GM12878 (cell line): Measurements from ENCODE around the gene ZNF763. TPM values are rescaled to one million over a fixed set of nuclear protein-coding genes. Genes with fewer than 3 reads are reported as not detected.

Source experiments
- CBX3 ChIP-seq: fragments of 200-600 bp; sonication (generic); IDR thresholded peaks from 2 replicates; pipeline ENCODE4 v1.6.1; 2016; ENCODE audit warnings: low read depth, borderline replicate concordance
- CREM ChIP-seq: IDR thresholded peaks from 2 replicates; pipeline ENCODE4 v1.6.1; 2014; ENCODE audit warnings: antibody characterized with exemption, low read depth
- IKZF2 ChIP-seq, 2 experiments: fragments of 450-650 bp; IDR thresholded peaks; 2 replicates each; pipeline ENCODE4 v1.6.1; 2017; ENCODE audit warnings: mild to moderate bottlenecking in 2 of 2, moderate library complexity in 2 of 2
- KAT2A ChIP-seq: conservative IDR thresholded peaks from 2 replicates; pipeline ENCODE4 v1.6.1; 2011; ENCODE audit warnings: low read depth, low read length; ENCODE audit not compliant: control insufficient read depth
- KDM1A ChIP-seq: fragments of 200-600 bp; sonication (generic); IDR thresholded peaks from 2 replicates; pipeline ENCODE4 v1.6.1; 2016; ENCODE audit warnings: borderline replicate concordance
- MEF2A ChIP-seq: IDR thresholded peaks from 2 replicates; pipeline ENCODE4 v1.6.1; 2011; ENCODE audit warnings: low read depth, mild to moderate bottlenecking, low read length, moderate library complexity; ENCODE audit not compliant: insufficient read depth
- MTA3 ChIP-seq: IDR thresholded peaks from 2 replicates; pipeline ENCODE4 v1.6.1; 2012; ENCODE audit warnings: low read length, inconsistent platforms, borderline replicate concordance
- MYC ChIP-seq: IDR thresholded peaks from 2 replicates; pipeline ENCODE4 v1.6.1; 2011; ENCODE audit warnings: mild to moderate bottlenecking, low read length, moderate library complexity, inconsistent platforms; ENCODE audit not compliant: insufficient read depth, insufficient replicate concordance, insufficient read length, severe bottlenecking
- NR2F1 ChIP-seq: fragments of 450-650 bp; conservative IDR thresholded peaks from 2 replicates; pipeline ENCODE4 v1.6.1; 2017; ENCODE audit warnings: mild to moderate bottlenecking
- NRF1 ChIP-seq: conservative IDR thresholded peaks from 2 replicates; pipeline ENCODE4 v1.6.1; 2011; ENCODE audit warnings: mild to moderate bottlenecking, low read depth, low read length, improper control_type of control experiment
- PAX8 ChIP-seq: fragments of 450-650 bp; IDR thresholded peaks from 2 replicates; pipeline ENCODE4 v1.6.1; 2017; ENCODE audit warnings: mild to moderate bottlenecking, moderate library complexity
- STAT3 ChIP-seq: IDR thresholded peaks from 2 replicates; pipeline ENCODE4 v1.6.1; 2011; ENCODE audit warnings: low read depth, low read length, improper control_type of control experiment
- TBL1XR1 ChIP-seq: IDR thresholded peaks from 2 replicates; pipeline ENCODE4 v1.6.1; 2012; ENCODE audit warnings: low read depth, low read length, improper control_type of control experiment
- polyA plus RNA-seq, 11 experiments: library from polyadenylated mRNA; depleted of rRNA in 4 of 11; unstranded in 6 of 11; stranded (reverse) in 5 of 11; fragments of >200 nt; fragmentation: Nextera tagmentation in 4 of 11; fragmentation: Illumina TruSeq in 1 of 11; extraction: Ambion mirVana in 4 of 11; extraction: Trizol in 1 of 11; gene quantifications; 1 replicate in 1 of 11; 2 replicates in 10 of 11; pipeline versions ENCODE4 v1.2.1 to v1.2.3, GENCODE V29; 2011 to 2016; ENCODE audit warnings: inconsistent platforms in 2 of 11, missing spikeins in 2 of 11, low read depth in 1 of 11
- total RNA-seq, 4 experiments: library from RNA; depleted of rRNA in 3 of 4; stranded (reverse); fragments of >200 nt in 3 of 4; fragmentation: Illumina TruSeq in 1 of 4; extraction: Trizol in 1 of 4; gene quantifications; 2 replicates each; pipeline versions ENCODE4 v1.2.1 to v1.2.3, GENCODE V29; 2013 to 2021
- TF ChIP-seq, protein P1 (sequence below): fragments of 150-350 bp; IDR thresholded peaks from 2 replicates; pipeline ENCODE4 v1.6.1; 2016; ENCODE audit warnings: low read depth, low read length
- TF ChIP-seq, protein P2 (sequence below): fragments of 450-650 bp; IDR thresholded peaks from 2 replicates; pipeline ENCODE4 v1.6.1; 2017; ENCODE audit warnings: low read depth, mild to moderate bottlenecking, moderate library complexity
- TF ChIP-seq, protein P3 (sequence below): fragments of 450-650 bp; IDR thresholded peaks from 2 replicates; pipeline ENCODE4 v1.6.1; 2017; ENCODE audit warnings: antibody characterized with exemption, mild to moderate bottlenecking, moderate library complexity
- TF ChIP-seq, protein P4 (sequence below): fragments of 450-650 bp; IDR thresholded peaks from 2 replicates; pipeline ENCODE4 v1.6.1; 2016; ENCODE audit warnings: mild to moderate bottlenecking, moderate library complexity, borderline replicate concordance

The ZNF763 gene
- total and polyA plus RNA-seq, 10 of the 15 experiments (the other 5 are each of a cell fraction or from before 2014, with no cell fraction given) = 0.62 to 1.8 (median 1.1) TPM

DNA sequence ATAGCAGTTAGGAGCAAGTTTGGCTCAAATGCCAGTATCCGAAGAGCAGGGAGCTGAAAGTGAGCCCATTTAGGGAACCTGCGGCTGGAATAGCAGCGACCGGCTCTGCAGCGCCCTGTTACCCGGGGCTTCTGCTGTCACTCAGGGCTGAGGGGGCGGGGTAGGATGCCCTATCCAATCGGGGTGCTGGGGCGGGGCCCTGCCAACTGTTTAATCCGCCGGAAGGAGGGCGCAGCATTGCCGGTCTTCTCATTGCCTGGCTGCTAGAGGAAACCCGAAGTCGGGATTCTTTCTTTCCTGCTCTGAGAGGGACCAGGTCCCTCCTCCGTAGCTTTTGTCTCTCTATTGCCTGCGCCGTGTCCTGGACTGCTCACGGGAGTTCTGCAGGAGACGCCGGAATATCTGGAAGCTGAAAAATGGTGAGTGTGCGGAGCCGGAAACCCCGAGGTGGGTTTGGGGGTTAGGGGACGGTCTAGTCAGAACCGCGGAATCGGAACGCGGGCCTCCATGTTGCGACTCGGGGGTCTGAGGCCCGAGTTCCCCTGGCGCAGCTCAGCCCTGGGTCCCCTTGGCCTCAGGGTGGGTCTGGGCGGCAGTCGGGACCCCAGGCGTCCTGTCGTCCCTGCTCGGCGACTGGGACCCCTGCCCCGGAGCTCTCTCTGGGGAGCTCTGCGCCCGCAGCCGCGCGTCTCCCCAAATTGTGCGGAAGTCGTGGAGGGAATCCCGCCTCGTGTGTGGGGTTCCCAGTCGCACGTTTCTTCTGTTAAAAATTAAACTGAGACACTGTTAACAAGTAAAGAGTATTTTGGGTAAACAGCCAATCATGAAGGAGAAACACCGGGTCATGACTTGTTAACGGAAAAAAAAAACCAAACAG lies 22.8 kb downstream of the ZNF763 start (continued):
- TF ChIP-seq STAT3 (no peak), MYC (no peak), NRF1 (no peak), IKZF2 (IDR thresholded peaks at IDR 0.05) (peak; percentile 28 to 39; a peak in 1 of 4 replicates), KDM1A (no peak), MEF2A (no peak), PAX8 (no peak), NR2F1 (no peak), KAT2A (no peak), CBX3 (no peak), MTA3 (no peak), CREM (no peak), TBL1XR1 (0 out of 2 replicates have a peak, but pooled peaks have one; percentile 21)
- TF ChIP-seq, protein P1, sequence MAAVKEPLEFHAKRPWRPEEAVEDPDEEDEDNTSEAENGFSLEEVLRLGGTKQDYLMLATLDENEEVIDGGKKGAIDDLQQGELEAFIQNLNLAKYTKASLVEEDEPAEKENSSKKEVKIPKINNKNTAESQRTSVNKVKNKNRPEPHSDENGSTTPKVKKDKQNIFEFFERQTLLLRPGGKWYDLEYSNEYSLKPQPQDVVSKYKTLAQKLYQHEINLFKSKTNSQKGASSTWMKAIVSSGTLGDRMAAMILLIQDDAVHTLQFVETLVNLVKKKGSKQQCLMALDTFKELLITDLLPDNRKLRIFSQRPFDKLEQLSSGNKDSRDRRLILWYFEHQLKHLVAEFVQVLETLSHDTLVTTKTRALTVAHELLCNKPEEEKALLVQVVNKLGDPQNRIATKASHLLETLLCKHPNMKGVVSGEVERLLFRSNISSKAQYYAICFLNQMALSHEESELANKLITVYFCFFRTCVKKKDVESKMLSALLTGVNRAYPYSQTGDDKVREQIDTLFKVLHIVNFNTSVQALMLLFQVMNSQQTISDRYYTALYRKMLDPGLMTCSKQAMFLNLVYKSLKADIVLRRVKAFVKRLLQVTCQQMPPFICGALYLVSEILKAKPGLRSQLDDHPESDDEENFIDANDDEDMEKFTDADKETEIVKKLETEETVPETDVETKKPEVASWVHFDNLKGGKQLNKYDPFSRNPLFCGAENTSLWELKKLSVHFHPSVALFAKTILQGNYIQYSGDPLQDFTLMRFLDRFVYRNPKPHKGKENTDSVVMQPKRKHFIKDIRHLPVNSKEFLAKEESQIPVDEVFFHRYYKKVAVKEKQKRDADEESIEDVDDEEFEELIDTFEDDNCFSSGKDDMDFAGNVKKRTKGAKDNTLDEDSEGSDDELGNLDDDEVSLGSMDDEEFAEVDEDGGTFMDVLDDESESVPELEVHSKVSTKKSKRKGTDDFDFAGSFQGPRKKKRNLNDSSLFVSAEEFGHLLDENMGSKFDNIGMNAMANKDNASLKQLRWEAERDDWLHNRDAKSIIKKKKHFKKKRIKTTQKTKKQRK = no peak
- TF ChIP-seq, protein P2, sequence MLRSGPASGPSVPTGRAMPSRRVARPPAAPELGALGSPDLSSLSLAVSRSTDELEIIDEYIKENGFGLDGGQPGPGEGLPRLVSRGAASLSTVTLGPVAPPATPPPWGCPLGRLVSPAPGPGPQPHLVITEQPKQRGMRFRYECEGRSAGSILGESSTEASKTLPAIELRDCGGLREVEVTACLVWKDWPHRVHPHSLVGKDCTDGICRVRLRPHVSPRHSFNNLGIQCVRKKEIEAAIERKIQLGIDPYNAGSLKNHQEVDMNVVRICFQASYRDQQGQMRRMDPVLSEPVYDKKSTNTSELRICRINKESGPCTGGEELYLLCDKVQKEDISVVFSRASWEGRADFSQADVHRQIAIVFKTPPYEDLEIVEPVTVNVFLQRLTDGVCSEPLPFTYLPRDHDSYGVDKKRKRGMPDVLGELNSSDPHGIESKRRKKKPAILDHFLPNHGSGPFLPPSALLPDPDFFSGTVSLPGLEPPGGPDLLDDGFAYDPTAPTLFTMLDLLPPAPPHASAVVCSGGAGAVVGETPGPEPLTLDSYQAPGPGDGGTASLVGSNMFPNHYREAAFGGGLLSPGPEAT = no peak
- TF ChIP-seq, protein P3, sequence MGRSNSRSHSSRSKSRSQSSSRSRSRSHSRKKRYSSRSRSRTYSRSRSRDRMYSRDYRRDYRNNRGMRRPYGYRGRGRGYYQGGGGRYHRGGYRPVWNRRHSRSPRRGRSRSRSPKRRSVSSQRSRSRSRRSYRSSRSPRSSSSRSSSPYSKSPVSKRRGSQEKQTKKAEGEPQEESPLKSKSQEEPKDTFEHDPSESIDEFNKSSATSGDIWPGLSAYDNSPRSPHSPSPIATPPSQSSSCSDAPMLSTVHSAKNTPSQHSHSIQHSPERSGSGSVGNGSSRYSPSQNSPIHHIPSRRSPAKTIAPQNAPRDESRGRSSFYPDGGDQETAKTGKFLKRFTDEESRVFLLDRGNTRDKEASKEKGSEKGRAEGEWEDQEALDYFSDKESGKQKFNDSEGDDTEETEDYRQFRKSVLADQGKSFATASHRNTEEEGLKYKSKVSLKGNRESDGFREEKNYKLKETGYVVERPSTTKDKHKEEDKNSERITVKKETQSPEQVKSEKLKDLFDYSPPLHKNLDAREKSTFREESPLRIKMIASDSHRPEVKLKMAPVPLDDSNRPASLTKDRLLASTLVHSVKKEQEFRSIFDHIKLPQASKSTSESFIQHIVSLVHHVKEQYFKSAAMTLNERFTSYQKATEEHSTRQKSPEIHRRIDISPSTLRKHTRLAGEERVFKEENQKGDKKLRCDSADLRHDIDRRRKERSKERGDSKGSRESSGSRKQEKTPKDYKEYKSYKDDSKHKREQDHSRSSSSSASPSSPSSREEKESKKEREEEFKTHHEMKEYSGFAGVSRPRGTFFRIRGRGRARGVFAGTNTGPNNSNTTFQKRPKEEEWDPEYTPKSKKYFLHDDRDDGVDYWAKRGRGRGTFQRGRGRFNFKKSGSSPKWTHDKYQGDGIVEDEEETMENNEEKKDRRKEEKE = no peak
- TF ChIP-seq, protein P4, sequence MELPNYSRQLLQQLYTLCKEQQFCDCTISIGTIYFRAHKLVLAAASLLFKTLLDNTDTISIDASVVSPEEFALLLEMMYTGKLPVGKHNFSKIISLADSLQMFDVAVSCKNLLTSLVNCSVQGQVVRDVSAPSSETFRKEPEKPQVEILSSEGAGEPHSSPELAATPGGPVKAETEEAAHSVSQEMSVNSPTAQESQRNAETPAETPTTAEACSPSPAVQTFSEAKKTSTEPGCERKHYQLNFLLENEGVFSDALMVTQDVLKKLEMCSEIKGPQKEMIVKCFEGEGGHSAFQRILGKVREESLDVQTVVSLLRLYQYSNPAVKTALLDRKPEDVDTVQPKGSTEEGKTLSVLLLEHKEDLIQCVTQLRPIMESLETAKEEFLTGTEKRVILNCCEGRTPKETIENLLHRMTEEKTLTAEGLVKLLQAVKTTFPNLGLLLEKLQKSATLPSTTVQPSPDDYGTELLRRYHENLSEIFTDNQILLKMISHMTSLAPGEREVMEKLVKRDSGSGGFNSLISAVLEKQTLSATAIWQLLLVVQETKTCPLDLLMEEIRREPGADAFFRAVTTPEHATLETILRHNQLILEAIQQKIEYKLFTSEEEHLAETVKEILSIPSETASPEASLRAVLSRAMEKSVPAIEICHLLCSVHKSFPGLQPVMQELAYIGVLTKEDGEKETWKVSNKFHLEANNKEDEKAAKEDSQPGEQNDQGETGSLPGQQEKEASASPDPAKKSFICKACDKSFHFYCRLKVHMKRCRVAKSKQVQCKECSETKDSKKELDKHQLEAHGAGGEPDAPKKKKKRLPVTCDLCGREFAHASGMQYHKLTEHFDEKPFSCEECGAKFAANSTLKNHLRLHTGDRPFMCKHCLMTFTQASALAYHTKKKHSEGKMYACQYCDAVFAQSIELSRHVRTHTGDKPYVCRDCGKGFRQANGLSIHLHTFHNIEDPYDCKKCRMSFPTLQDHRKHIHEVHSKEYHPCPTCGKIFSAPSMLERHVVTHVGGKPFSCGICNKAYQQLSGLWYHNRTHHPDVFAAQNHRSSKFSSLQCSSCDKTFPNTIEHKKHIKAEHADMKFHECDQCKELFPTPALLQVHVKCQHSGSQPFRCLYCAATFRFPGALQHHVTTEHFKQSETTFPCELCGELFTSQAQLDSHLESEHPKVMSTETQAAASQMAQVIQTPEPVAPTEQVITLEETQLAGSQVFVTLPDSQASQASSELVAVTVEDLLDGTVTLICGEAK = peak; percentile 65; the same call in 1 of the 2 replicates
